IPS DF 6.9 (cell line): Measurements from ENCODE around the gene ELMO3.

Experiments
- DNase-seq: peaks from one replicate; pipeline ENCODE4 v3.0.0-alpha.2; 2013; ENCODE audit warnings: low read depth, low spot score
- H3K27ac ChIP-seq: one replicate; pipeline ENCODE4 v1.5.1; 2013; ENCODE audit warnings: low read length, control low read depth
- H3K27me3 ChIP-seq: 2 replicates; pipeline ENCODE4 v1.6.1; 2013; ENCODE audit warnings: mild to moderate bottlenecking, low read length; ENCODE audit not compliant: control insufficient read depth, insufficient read depth
- H3K36me3 ChIP-seq: 2 replicates; pipeline ENCODE4 v1.6.1; 2013; ENCODE audit warnings: low read length; ENCODE audit not compliant: control insufficient read depth, insufficient read depth
- H3K4me1 ChIP-seq: 2 replicates; pipeline ENCODE4 v1.6.1; 2013; ENCODE audit warnings: low read length; ENCODE audit not compliant: control insufficient read depth, insufficient read depth
- H3K4me3 ChIP-seq: 2 replicates; pipeline ENCODE4 v1.5.1; 2013; ENCODE audit warnings: mild to moderate bottlenecking, low read length
- H3K9me3 ChIP-seq: 2 replicates; pipeline ENCODE4 v1.6.1; 2013; ENCODE audit warnings: low read length, inconsistent platforms; ENCODE audit not compliant: control insufficient read depth, insufficient read depth
- WGBS: extraction: QIAGEN DNeasy Blood & Tissue Kit; methylation state at CpG from one replicate; pipeline ENCODE4 v1.1.7; 2013; ENCODE audit warnings: mixed read lengths, missing lambda C conversion rate; ENCODE audit not compliant: insufficient read length, insufficient coverage; 5-methylcytosine and 5-hydroxymethylcytosine counted together

ELMO3 gene

GRCh38 chr16:67190448-67191399 is 8.2 kb upstream of the ELMO3 start:
- Histone ChIP-seq H3K27me3 (no peaks in the 10 kb centered on the region), H3K36me3 (peaks cover 11% of the 10 kb centered on the region), H3K4me1 (peaks cover 4% of the 10 kb centered on the region; the same call in 1 of the 2 replicates), H3K9me3 (no peaks in the 10 kb centered on the region), H3K27ac (no peak overlapping the region), H3K4me3 (no peak overlapping the region)
- WGBS, result no CpG with 5 or more reads among the region's 13 CpGs
- no peak for DNase-seq

- no peaks in the 10 kb centered on the region for H3K9me3 ChIP-seq
- H3K4me3 ChIP-seq, result no peak overlapping the region; the same call in 1 of the 2 replicates
- H3K36me3 ChIP-seq, result peaks cover 19% of the 10 kb centered on the region
- H3K27ac ChIP-seq, result no peak overlapping the region
- H3K27me3 ChIP-seq, result no peaks in the 10 kb centered on the region
- WGBS, result no CpG with 5 or more reads among the region's 9 CpGs
- H3K4me1 ChIP-seq, result peaks cover 3% of the 10 kb centered on the region; the same call in 1 of the 2 replicates
- DNase-seq, result no peak
These were observed 7.4 kb upstream of the ELMO3 start for GRCh38 chr16:67191411-67191994.

GRCh38 chr16:67191995-67192681 is 6.8 kb upstream of the ELMO3 start, which contains the start of gene E2F4:
Gene E2F4 (plus strand): TSS chr16:67192155. CDS start chr16:67192228, 73 bp downstream.
- DNase-seq, result no peak
- Histone ChIP-seq H3K36me3 (peaks cover 22% of the 10 kb centered on the region), H3K27me3 (no peaks in the 10 kb centered on the region), H3K4me3 (peak within 1 kb of the TSS; percentile 85), H3K4me1 (peaks cover 2% of the 10 kb centered on the region; the same call in 1 of the 2 replicates), H3K27ac (no peak within 1 kb of the TSS), H3K9me3 (no peaks in the 10 kb centered on the region)
- no CpG with 5 or more reads among the region's 54 CpGs for WGBS

- H3K4me1 ChIP-seq, result peaks cover 2% of the 10 kb centered on the region; the same call in 1 of the 2 replicates
- no peak for DNase-seq
These were observed 6.1 kb upstream of the ELMO3 start for GRCh38 chr16:67192781-67193361.

GRCh38 chr16:67193536-67193935 is 5.4 kb upstream of the ELMO3 start:
- Histone ChIP-seq H3K4me1 (peaks cover 4% of the 10 kb centered on the region), H3K4me3 (no peak overlapping the region), H3K9me3 (no peaks in the 10 kb centered on the region), H3K27ac (no peak overlapping the region), H3K27me3 (no peaks in the 10 kb centered on the region), H3K36me3 (peaks cover 27% of the 10 kb centered on the region)
- DNase-seq, result no peak

More at GRCh38 chr16:67192781-67193361, 6.1 kb upstream of the ELMO3 start:
- H3K27me3 ChIP-seq, result no peaks in the 10 kb centered on the region
- H3K36me3 ChIP-seq, result peaks cover 22% of the 10 kb centered on the region
- WGBS, result no CpG with 5 or more reads among the region's 17 CpGs
- H3K4me3 ChIP-seq, result peak overlapping the region; percentile 85
- H3K9me3 ChIP-seq, result no peaks in the 10 kb centered on the region
- H3K27ac ChIP-seq, result no peak overlapping the region

GRCh38 chr16:67194260-67194659 is 4.7 kb upstream of the ELMO3 start:
- no peak overlapping the region for H3K27ac ChIP-seq
- peaks cover 4% of the 10 kb centered on the region for H3K4me1 ChIP-seq
- H3K9me3 ChIP-seq, result no peaks in the 10 kb centered on the region
- H3K36me3 ChIP-seq, result peaks cover 27% of the 10 kb centered on the region
- no peak for DNase-seq
- no peaks in the 10 kb centered on the region for H3K27me3 ChIP-seq
- H3K4me3 ChIP-seq, result no peak overlapping the region
- no CpG with 5 or more reads among the region's 6 CpGs for WGBS

- WGBS, result no CpG with 5 or more reads among the region's 5 CpGs
- Histone ChIP-seq H3K4me1 (peaks cover 5% of the 10 kb centered on the region), H3K4me3 (no peak overlapping the region), H3K9me3 (no peaks in the 10 kb centered on the region), H3K27ac (no peak overlapping the region), H3K36me3 (peaks cover 27% of the 10 kb centered on the region), H3K27me3 (no peaks in the 10 kb centered on the region)
- DNase-seq, result no peak
These were observed 3.3 kb upstream of the ELMO3 start for GRCh38 chr16:67195676-67196075.

GRCh38 chr16:67196881-67197280 is 2.0 kb upstream of the ELMO3 start:
- Histone ChIP-seq H3K27me3 (no peaks in the 10 kb centered on the region), H3K4me3 (no peak overlapping the region), H3K9me3 (no peaks in the 10 kb centered on the region), H3K36me3 (peaks cover 27% of the 10 kb centered on the region), H3K4me1 (peaks cover 5% of the 10 kb centered on the region), H3K27ac (no peak overlapping the region)
- DNase-seq, result no peak
- no CpG with 5 or more reads among the region's 1 CpG for WGBS

GRCh38 chr16:67197704-67198103 is 1.2 kb upstream of the ELMO3 start:
- Histone ChIP-seq H3K27ac (no peak overlapping the region), H3K9me3 (no peaks in the 10 kb centered on the region), H3K36me3 (peaks cover 29% of the 10 kb centered on the region), H3K4me3 (no peak overlapping the region), H3K27me3 (no peaks in the 10 kb centered on the region), H3K4me1 (peaks cover 5% of the 10 kb centered on the region)
- no CpG with 5 or more reads among the region's 6 CpGs for WGBS
- DNase-seq, result no peak

- H3K27me3 ChIP-seq, result no peaks in the 10 kb centered on the region
- no peak overlapping the region for H3K27ac ChIP-seq
- peaks cover 3% of the 10 kb centered on the region for H3K4me1 ChIP-seq
- peaks cover 31% of the 10 kb centered on the region for H3K36me3 ChIP-seq
- H3K9me3 ChIP-seq, result no peaks in the 10 kb centered on the region
- no peak for DNase-seq
- no peak overlapping the region for H3K4me3 ChIP-seq
- no CpG with 5 or more reads among the region's 12 CpGs for WGBS
These were observed 645 bp upstream of the ELMO3 start for GRCh38 chr16:67198238-67198734.
